Measurements from ENCODE around the gene SMIM15. TPM values are rescaled to one million over a fixed set of nuclear protein-coding genes. Genes with fewer than 3 reads are reported as not detected.

SMIM15 gene
- total and polyA plus RNA-seq, 2 of the 13 experiments (the other 11 are each of a cell fraction or from before 2014, with no cell fraction given) = 12.7 to 58.2 TPM

- TF ChIP-seq, protein P1, sequence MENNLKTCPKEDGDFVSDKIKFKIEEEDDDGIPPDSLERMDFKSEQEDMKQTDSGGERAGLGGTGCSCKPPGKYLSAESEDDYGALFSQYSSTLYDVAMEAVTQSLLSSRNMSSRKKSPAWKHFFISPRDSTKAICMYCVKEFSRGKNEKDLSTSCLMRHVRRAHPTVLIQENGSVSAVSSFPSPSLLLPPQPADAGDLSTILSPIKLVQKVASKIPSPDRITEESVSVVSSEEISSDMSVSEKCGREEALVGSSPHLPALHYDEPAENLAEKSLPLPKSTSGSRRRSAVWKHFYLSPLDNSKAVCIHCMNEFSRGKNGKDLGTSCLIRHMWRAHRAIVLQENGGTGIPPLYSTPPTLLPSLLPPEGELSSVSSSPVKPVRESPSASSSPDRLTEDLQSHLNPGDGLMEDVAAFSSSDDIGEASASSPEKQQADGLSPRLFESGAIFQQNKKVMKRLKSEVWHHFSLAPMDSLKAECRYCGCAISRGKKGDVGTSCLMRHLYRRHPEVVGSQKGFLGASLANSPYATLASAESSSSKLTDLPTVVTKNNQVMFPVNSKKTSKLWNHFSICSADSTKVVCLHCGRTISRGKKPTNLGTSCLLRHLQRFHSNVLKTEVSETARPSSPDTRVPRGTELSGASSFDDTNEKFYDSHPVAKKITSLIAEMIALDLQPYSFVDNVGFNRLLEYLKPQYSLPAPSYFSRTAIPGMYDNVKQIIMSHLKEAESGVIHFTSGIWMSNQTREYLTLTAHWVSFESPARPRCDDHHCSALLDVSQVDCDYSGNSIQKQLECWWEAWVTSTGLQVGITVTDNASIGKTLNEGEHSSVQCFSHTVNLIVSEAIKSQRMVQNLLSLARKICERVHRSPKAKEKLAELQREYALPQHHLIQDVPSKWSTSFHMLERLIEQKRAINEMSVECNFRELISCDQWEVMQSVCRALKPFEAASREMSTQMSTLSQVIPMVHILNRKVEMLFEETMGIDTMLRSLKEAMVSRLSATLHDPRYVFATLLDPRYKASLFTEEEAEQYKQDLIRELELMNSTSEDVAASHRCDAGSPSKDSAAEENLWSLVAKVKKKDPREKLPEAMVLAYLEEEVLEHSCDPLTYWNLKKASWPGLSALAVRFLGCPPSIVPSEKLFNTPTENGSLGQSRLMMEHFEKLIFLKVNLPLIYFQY (CRISPR knock-in tag; IDR thresholded peaks at IDR 0.05; ENCODE audit: borderline replicate concordance) = no peak
Measured at GRCh38 chr5:61186634-61187033, 24.4 kb upstream of the SMIM15 start (continued).

GRCh38 chr5:61184708-61185107 lies 22.4 kb upstream of the SMIM15 start:
- no peak overlapping the region for H3K4me2 ChIP-seq (ENCODE audit: low read depth, low read length)
- no peaks in the 10 kb centered on the region for H3K9me3 ChIP-seq (ENCODE audit: low read length)
- DNase-seq (ENCODE audit: low spot score) (no peak), ATAC-seq (no peak), FAIRE-seq (no peak)
- ChIA-PET POLR2A (no interaction called here), CTCF (ENCODE audit: low intra/inter-chr PET ratio, low total read pairs) (no interaction called here)
- in situ Hi-C loops (cut with HindIII; ENCODE audit: extremely low pct_ligation_motif_present, low pct_unique_long_range_greater_than_20kb) = no loop called here
- H3K9ac ChIP-seq (ENCODE audit: insufficient read depth, low read depth, low read length) = no peak overlapping the region
- 46% methylated on average over 2 of the region's 2 CpGs for WGBS (ENCODE audit: low lambda C conversion rate)
- intact Hi-C loops (cut with micrococcal nuclease; ENCODE audit: unreplicated experiment) = no loop called here
- H2AFZ ChIP-seq (ENCODE audit: low read length) = no peak overlapping the region
- no peak overlapping the region for H3K27ac ChIP-seq (ENCODE audit: extremely low read length, insufficient read depth, low read length)
- no peaks in the 10 kb centered on the region for H3K36me3 ChIP-seq (replicated peaks in 1 of 2; ENCODE audit: control insufficient read depth in 1 of 2, insufficient read depth in 2 of 2, low read length in 2 of 2)
- no peaks in the 10 kb centered on the region for H3K4me1 ChIP-seq (ENCODE audit: insufficient read depth, low read length)
- H4K20me1 ChIP-seq (ENCODE audit: insufficient read depth, low read length) = no peaks in the 10 kb centered on the region
- no peak overlapping the region for H3K4me3 ChIP-seq (replicated peaks in 1 of 3; ENCODE audit: insufficient read depth in 1 of 3, low read depth in 2 of 3, low read length in 3 of 3)
- no peaks in the 10 kb centered on the region for H3K27me3 ChIP-seq (ENCODE audit: control insufficient read depth in 1 of 2, insufficient read depth in 2 of 2, low read length in 2 of 2)
- BruUV-seq (replicated peaks) = no TSS peak
- TF ChIP-seq MAFK (conservative IDR thresholded peaks at IDR 0.05 in 1 of 2, IDR thresholded peaks at IDR 0.05 in 1 of 2; ENCODE audit: low read length in 2 of 2) (peak; percentile 79 to 80), ZMAT3 (CRISPR knock-in tag; conservative IDR thresholded peaks at IDR 0.05) (no peak), MAFF (IDR thresholded peaks at IDR 0.05; ENCODE audit: low read depth, low read length) (peak; percentile 74)
- H3K79me2 ChIP-seq (ENCODE audit: insufficient read depth, low read length) = no peaks in the 10 kb centered on the region
